ENCODE measurements around the gene PPP2R5B.
A peak's percentile ranks its signal among the peaks of the same experiment; 100 is the strongest.
"Not testable (repeated sequence)": the region's sequence is repeated elsewhere in the genome, so short reads cannot be mapped to it uniquely, and the experiment has no call there.

PPP2R5B gene

GRCh38 chr11:64933213-64933934 is 8.9 kb downstream of the PPP2R5B start:
- no peak for DNase-seq

DNA sequence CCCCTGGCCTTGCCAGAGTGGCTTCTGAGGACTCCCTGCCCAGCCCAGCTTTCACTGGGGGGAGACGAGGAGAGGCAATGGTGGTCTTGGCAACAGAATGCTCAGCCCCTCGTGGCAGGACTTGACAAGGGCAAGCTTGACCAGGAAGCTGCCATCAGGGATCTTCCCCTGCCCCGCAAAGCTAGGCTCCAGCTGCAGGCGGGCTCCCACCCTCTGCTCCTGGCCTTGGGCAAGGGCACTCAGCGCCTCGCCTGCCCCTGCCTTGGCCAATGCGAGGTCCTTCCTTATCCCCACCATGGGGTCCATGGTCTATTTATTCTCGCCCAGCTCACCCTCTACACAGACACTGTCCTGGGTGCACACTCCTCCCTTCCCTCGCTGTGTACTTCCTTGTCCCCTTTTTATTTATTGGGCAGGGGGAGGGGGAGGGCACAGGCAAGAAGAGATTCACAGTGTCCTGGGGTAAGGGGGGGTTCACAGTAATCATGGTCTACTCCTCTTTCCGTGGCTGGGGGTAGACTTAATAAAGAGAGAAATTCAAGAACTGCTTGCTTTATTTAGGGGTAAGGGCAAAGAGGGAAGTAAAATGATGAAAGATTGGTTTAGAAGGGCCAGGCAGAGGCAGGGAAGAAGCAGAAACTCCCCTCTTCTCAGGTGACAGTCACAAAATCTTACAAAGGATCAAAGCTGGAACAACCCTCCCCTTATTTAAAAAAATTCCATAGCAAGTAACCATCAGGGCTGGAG is 9.6 kb downstream of the PPP2R5B start:
- no peak for DNase-seq

DNA sequence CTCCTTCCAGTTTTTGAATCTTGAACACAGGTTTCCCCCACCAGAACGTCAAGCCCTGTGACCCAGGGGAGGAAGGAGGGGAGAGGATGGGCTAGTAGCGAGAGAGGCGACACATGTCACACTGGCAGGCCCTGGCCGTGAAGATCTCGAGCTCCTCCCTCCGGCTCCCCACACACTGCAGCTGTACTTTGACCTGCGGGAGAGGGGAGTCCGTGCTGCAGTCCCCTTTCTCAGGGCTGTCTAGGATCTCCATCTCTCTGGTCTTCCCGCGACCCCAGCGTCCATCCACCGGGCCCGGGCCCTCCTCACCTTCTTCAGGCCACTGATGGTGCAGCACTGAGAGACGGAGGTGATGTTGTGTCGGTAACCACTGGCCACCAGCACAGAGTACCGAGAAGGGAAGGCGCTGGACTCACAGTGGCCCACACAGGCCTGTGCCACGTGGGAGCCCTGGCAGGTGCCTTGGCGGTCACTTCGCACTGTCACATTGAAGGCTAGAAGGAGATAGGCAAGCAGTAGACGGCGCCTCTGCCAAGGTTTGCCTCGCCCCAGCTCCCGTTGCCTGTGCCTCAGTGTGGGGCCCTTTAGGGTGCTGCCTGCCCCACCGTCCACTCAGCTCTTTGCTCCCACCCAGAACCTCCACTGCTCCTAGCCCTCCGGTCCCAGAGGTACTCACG is 10.3 kb downstream of the PPP2R5B start:
- DNase-seq = no peak

- peak; percentile 89 for DNase-seq
These were observed 11.0 kb downstream of the PPP2R5B start, which contains the start of gene GPHA2 for GRCh38 chr11:64935359-64936081. TSS of gene GPHA2 (minus strand) at chr11:64935893. CDS start at chr11:64935460, 433 bp downstream.

DNA sequence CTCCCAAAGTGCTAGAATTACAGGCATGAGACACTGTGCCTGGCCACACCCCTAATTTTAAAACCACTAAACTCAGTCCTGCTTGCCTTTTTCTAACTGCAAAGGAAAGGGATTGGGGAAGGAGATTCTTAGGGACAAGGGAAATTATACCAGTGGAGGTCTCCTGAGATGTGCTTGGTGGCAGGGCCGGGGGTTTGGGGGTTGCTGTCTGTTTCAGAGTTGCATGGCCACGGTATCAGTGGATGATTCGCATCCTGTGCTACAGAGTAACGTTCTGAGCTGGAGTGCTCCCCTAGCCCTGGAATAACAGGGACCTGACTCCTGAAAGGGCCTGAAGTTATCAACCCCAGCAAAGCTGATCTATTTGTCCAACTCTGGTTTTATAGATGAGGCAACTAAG is 12.1 kb downstream of the PPP2R5B start:
- DNase-seq = no peak

DNA sequence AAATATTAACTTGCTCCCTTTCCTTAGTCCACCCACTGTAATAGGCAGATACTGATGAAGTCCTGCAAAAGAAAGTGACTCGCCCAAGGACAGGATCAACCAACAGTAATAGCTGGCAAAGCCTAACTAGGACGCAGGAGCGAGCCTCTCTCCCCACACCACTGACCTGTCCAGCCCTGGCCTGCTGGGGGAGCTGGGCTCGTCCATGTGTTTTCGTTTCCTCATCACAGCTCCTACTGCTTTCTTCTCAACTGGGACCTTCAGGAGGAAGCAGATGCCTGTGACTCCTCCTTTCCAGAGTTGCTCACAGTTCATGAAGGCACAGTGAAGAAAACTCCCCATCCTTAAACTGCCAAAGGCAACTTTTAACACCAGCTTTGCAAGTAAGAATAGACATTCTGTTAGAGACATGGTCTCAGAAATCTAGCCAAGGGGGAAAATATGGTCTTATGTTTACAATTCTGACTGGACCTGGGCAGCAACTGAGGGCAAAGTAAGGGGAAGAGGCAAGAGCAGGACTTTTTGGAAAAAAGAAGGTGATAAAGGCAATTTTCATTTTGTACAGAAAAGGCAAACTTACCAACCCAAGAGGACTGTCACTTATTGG is 22.8 kb downstream of the PPP2R5B start:
- DNase-seq = no peak

- no peak for DNase-seq
These were observed 27.0 kb downstream of the PPP2R5B start for GRCh38 chr11:64951529-64951928.

DNA sequence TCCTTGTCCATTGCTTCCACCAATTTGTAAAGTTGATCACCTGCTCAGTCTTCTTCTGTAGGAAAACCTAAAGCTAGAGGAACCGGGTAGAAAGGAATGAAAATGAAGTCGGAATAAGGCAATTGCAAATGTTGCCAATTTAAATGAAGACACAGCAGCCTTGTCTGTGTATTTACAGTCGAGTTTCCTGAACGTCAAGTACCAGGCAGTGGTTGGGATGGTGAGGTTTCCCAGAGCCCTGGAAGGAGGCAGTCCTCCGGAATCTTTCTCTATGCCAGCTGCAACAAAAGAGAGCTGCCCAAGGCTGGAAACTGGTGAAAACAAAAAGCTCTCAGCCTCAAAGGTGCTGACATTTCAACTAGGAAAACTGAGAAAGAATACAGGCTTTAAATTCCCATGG is 29.7 kb downstream of the PPP2R5B start:
- no peak for DNase-seq

GRCh38 chr11:64959498-64959897 is 35.0 kb downstream of the PPP2R5B start:
- DNase-seq = no peak

DNA sequence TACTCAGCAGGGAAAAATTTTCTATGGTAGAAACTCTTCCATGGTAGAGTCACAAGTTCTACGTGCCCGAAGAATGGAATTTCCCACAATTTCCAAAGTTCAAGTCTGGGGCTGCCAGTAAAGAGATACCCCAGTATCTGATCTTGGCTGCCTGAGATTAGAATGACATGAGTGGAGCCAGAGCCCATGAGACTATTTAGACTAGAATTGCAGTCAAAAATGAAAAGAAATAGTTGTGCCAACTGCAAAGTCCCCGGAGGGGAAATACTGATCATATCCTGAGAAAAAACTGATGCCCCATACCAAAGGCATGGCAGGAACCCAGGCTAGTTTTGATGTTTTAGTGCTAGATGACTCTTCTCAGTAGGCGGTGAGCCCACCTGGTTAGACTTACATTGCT is 36.2 kb downstream of the PPP2R5B start:
- no peak for DNase-seq

DNA sequence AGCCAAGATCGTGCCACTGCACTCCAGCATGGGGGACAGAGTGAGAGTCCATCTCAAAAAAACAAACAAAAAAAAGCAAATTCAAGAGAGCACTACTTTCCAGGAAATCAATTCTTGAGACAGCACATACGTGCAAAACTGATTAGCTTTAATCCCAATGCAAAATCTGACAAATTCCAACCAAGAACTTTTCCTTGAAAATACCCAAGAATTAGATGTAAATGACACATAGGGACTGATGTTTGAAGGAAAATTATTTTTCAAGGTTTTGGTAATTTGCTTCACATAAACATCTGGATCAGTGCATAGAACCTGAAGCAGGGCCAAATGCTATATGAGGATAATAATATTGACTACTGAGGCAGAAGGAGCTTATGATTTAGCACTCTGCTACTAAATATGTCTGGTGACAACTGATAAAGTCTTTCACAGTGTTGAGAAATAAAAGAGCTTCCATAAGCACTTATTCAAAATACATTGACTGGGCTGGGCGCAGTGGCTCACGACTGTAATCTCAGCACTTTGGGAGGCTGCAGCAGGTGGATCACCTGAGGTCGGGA is 38.7 kb downstream of the PPP2R5B start:
- DNase-seq = no peak

DNA sequence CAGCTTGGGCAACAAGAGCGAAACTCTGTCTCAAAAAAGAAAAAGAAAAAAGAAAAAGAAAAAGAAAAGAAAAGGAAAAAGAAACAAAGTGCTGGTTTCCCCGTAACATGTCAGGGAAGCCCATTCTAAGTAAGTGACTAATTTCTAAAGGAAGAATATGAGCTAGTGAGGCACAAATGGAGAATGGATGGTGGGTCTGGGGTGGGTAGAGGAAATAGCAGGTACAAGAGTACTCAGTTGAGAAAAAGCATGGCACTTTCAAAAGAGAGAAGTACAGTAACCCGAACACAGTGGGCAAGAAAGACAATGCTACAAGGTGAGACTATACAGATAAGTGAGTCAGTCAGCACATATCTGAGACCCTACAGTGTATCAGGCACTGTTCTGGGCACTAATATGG is 42.9 kb downstream of the PPP2R5B start:
- DNase-seq = no peak

DNA sequence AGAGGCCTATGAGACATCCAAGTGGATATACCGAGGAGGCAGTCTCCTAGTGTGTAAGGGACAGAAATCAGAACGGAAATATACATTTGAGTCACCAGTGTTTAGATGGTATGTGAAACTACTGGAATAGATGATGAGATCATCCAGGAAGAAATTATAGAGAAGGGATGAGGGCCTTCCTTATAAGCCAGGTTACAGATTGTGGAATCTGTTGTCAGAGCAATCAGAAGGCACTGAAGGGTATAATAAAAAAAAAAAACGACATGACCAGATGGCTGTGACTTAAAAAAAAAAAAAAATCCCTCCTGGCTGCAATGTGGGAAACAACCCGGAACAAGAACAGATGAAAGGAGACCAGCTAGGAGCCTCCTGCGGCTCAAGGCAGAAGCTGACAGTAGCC is 44.7 kb downstream of the PPP2R5B start:
- peak; percentile 94 for DNase-seq

DNA sequence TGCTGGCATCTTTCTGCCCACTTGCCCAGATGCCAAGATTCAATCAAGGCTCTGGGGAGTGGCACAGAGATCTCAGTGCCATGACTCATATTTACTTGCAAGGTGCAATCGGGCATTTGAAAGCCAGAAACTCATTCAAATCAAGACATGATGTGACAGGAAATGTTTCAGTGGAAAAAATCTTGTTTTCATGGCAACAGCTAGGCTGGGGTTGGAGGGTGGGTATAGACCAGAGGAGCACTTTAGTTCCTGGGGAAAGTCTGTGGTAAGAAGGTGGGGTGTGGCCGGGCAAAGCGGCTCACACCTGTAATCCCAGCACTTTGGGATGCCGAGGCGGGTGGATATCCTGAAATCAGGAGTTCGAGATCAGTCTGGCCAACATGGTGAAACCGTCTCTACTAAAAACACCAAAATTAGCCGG is 46.3 kb downstream of the PPP2R5B start:
- no peak for DNase-seq

- DNase-seq = no peak
These were observed 47.1 kb downstream of the PPP2R5B start, which contains the start of gene MAJIN for GRCh38 chr11:64971421-64972233. TSS of gene MAJIN (minus strand) at chr11:64972108. CDS start at chr11:64959405, 12,703 bp downstream.

GRCh38 chr11:64974124-64974523 is 49.6 kb downstream of the PPP2R5B start:
- no peak for DNase-seq

GRCh38 chr11:64976651-64977050 is 52.2 kb downstream of the PPP2R5B start:
- DNase-seq = no peak

DNA sequence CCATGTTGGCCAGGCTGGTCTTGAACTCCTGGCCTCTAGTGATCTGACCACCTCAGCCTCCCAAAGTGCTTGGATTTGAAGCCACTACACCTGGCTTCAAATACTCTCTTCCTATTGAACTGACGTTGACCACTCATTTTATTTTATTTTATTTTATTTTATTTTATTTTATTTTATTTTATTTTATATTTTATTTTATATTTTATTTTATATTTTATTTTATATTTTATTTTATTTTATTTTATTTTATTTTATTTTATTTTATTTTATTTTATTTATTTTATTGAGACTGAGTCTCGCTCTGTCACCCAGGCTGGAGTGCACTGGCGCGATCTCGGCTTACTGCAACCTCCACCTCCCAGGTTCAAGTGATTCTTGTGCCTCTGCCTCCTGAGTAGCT is 58.9 kb downstream of the PPP2R5B start:
- DNase-seq = not testable (repeated sequence)
